ENCODE measurements around the gene CD2BP2.

DNA sequence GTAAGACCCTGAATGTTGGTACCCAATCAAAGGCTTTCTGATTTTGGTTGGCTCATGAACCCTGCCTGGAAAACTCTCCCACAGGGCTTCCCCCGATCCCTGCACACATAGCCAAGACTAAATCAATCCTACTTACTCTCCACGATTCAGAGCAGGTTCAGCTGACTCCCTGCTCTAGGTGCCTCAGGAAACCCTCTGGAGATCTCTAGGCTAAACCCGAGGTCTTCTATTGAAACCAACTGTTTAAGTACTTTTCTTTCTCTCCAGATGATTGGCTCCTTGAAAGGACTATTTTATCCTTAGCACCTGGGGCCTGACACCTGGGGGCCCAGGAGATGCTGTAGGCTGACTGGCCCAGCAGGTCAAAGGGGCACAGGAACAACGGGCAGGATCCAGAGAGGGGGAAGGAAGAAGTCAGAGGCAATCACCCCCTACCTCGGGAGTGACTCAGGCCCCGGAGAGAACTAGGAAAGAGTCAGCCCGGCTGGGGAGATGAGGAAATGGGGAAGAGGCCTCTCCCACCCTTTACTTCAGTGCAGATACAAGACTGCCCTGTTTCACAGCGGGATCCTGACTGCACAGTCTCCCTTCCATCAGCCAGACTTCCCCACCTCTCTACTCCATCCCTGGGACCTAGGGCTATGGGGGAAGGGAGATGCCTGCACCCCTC is 13.1 kb upstream of the CD2BP2 start:
- TF ChIP-seq, protein P1, sequence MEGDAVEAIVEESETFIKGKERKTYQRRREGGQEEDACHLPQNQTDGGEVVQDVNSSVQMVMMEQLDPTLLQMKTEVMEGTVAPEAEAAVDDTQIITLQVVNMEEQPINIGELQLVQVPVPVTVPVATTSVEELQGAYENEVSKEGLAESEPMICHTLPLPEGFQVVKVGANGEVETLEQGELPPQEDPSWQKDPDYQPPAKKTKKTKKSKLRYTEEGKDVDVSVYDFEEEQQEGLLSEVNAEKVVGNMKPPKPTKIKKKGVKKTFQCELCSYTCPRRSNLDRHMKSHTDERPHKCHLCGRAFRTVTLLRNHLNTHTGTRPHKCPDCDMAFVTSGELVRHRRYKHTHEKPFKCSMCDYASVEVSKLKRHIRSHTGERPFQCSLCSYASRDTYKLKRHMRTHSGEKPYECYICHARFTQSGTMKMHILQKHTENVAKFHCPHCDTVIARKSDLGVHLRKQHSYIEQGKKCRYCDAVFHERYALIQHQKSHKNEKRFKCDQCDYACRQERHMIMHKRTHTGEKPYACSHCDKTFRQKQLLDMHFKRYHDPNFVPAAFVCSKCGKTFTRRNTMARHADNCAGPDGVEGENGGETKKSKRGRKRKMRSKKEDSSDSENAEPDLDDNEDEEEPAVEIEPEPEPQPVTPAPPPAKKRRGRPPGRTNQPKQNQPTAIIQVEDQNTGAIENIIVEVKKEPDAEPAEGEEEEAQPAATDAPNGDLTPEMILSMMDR (IDR thresholded peaks at IDR 0.05; ENCODE audit: low read length): no peak
- TF ChIP-seq EZH2 (optimal IDR thresholded peaks at IDR 0.05; ENCODE audit: low read depth, low read length): no peak
- no peak for TF ChIP-seq EZH2phosphoT487 (IDR thresholded peaks at IDR 0.05; ENCODE audit: low read length)
